ENCODE measurements around the gene CARD14.

The CARD14 gene

GRCh38 chr17:80190716-80191115 is 20.9 kb downstream of the CARD14 start:
- Histone ChIP-seq H3K9ac (no peak overlapping the region), H3K27me3 (ENCODE audit: insufficient read depth, low read depth) (peaks cover 58% of the 10 kb centered on the region), H4K20me1 (ENCODE audit: insufficient read depth) (no peaks in the 10 kb centered on the region), H3K36me3 (ENCODE audit: insufficient read depth) (no peaks in the 10 kb centered on the region), H2AFZ (ENCODE audit: low read depth) (no peak overlapping the region), H3K27ac (no peak overlapping the region), H3K4me3 (IDR thresholded peaks at IDR 0.05; ENCODE audit: insufficient read depth, low read depth, low read length) (no peak overlapping the region), H3K79me2 (ENCODE audit: insufficient read depth, low read depth) (no peaks in the 10 kb centered on the region), H3K4me2 (no peak overlapping the region), H3K4me1 (ENCODE audit: low read depth, poor library complexity, severe bottlenecking) (no peaks in the 10 kb centered on the region)
- TF ChIP-seq, protein P1, sequence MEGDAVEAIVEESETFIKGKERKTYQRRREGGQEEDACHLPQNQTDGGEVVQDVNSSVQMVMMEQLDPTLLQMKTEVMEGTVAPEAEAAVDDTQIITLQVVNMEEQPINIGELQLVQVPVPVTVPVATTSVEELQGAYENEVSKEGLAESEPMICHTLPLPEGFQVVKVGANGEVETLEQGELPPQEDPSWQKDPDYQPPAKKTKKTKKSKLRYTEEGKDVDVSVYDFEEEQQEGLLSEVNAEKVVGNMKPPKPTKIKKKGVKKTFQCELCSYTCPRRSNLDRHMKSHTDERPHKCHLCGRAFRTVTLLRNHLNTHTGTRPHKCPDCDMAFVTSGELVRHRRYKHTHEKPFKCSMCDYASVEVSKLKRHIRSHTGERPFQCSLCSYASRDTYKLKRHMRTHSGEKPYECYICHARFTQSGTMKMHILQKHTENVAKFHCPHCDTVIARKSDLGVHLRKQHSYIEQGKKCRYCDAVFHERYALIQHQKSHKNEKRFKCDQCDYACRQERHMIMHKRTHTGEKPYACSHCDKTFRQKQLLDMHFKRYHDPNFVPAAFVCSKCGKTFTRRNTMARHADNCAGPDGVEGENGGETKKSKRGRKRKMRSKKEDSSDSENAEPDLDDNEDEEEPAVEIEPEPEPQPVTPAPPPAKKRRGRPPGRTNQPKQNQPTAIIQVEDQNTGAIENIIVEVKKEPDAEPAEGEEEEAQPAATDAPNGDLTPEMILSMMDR (conservative IDR thresholded peaks at IDR 0.05; ENCODE audit: low read depth, low read length), result no peak

DNA sequence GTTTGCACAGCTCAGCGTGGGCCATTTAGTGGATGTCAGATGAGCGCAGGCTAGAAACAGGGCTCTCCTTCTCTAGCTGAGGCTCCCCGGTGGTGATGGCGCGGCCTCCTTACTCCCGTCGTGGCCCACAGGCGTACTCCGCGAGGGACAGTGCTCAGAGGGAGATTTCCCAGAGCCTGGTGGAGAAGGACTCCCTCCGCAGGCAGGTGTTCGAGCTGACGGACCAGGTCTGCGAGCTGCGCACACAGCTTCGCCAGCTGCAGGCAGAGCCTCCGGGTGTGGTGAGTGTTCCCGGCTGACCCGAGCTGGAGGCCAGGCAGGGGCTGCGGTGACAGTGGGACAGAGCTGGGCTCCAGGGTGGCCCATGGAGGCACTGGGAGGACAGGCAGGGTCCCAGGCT is 21.4 kb downstream of the CARD14 start:
- Histone ChIP-seq H4K20me1 (ENCODE audit: insufficient read depth) (no peaks in the 10 kb centered on the region), H3K27me3 (ENCODE audit: insufficient read depth, low read depth) (peaks cover 54% of the 10 kb centered on the region; the same call in 1 of the 2 replicates), H3K79me2 (ENCODE audit: insufficient read depth, low read depth) (no peaks in the 10 kb centered on the region), H3K4me1 (ENCODE audit: low read depth, poor library complexity, severe bottlenecking) (no peaks in the 10 kb centered on the region), H3K9ac (no peak overlapping the region), H3K4me3 (IDR thresholded peaks at IDR 0.05; ENCODE audit: insufficient read depth, low read depth, low read length) (no peak overlapping the region), H2AFZ (ENCODE audit: low read depth) (no peak overlapping the region), H3K4me2 (no peak overlapping the region), H3K27ac (no peak overlapping the region), H3K36me3 (ENCODE audit: insufficient read depth) (no peaks in the 10 kb centered on the region)
- TF ChIP-seq, protein P1 (conservative IDR thresholded peaks at IDR 0.05; ENCODE audit: low read depth, low read length), result no peak

- Histone ChIP-seq H3K4me1 (ENCODE audit: low read depth, poor library complexity, severe bottlenecking) (no peaks in the 10 kb centered on the region), H2AFZ (ENCODE audit: low read depth) (no peak overlapping the region), H3K27me3 (ENCODE audit: insufficient read depth, low read depth) (peaks cover 45% of the 10 kb centered on the region; the same call in 1 of the 2 replicates)
Observed at GRCh38 chr17:80191865-80192661, 22.2 kb downstream of the CARD14 start.

DNA sequence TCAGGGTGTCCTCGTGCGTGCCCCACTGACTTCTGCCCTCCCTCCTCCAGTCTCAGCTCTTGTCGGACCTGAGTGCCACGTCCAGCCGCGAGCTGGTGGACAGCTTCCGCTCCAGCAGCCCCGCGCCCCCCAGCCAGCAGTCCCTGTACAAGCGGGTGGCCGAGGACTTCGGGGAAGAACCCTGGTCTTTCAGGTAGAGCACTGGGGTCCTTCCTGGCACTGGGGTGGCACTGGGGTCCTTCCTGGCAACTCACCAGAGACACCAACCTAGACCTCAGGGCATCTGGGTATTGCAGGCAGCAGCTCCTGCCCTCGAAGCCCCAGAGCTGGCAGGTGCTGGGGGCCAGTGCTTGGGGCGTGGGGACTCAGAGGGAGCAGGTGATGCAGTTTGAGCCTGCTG is 25.3 kb downstream of the CARD14 start:
- Histone ChIP-seq H3K4me3 (IDR thresholded peaks at IDR 0.05; ENCODE audit: insufficient read depth, low read depth, low read length) (no peak overlapping the region), H4K20me1 (ENCODE audit: insufficient read depth) (no peaks in the 10 kb centered on the region), H3K27me3 (ENCODE audit: insufficient read depth, low read depth) (peaks cover 16% of the 10 kb centered on the region; the same call in 1 of the 2 replicates), H3K4me1 (ENCODE audit: low read depth, poor library complexity, severe bottlenecking) (no peaks in the 10 kb centered on the region), H3K9ac (no peak overlapping the region), H3K79me2 (ENCODE audit: insufficient read depth, low read depth) (no peaks in the 10 kb centered on the region), H2AFZ (ENCODE audit: low read depth) (no peak overlapping the region), H3K4me2 (no peak overlapping the region), H3K36me3 (ENCODE audit: insufficient read depth) (no peaks in the 10 kb centered on the region), H3K27ac (no peak overlapping the region)
- TF ChIP-seq, protein P1 (conservative IDR thresholded peaks at IDR 0.05; ENCODE audit: low read depth, low read length), result no peak

More at GRCh38 chr17:80191865-80192661, 22.2 kb downstream of the CARD14 start:
- no peak overlapping the region for H3K4me2 ChIP-seq
- no peak overlapping the region for H3K4me3 ChIP-seq (IDR thresholded peaks at IDR 0.05; ENCODE audit: insufficient read depth, low read depth, low read length)
- no peaks in the 10 kb centered on the region for H3K36me3 ChIP-seq (ENCODE audit: insufficient read depth)
- TF ChIP-seq, protein P1 (conservative IDR thresholded peaks at IDR 0.05; ENCODE audit: low read depth, low read length), result no peak
- H3K9ac ChIP-seq, result no peak overlapping the region
- no peaks in the 10 kb centered on the region for H3K79me2 ChIP-seq (ENCODE audit: insufficient read depth, low read depth)
- no peak overlapping the region for H3K27ac ChIP-seq
- H4K20me1 ChIP-seq (ENCODE audit: insufficient read depth), result no peaks in the 10 kb centered on the region
